Measurements from ENCODE around the gene SLIT1.

SLIT1 gene

DNA sequence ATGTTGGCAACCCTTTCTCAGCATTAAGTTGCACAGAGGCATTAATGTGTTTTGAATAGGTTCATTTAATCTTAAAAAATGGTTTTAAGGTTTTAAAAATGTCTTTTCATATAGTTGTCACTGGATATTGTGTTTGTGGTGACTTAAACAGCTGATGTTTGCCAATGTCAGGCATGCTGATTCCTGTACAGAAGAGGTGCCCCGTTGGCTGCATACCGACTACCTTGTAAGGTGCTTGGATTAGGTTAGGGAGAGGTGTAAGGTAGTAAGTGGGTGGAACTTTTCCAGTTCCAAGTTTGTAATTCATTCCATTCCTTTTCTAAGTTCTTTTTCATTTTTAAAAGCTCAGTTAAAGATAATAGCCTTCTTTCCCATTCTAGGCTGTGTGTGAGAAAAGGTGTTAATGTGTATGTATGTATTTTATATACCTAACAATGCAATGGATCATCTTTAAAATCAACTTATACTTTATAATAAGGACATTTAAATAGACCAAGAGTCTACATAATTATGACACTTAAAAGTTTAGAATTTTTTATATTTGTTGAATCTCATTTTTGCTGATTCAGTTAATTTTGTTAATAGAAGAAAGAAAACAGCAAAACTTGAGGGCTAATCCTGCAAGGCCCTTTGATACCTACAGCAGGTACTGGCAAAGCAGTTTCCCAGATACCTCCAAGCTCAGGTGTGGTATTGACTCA is 198.5 kb downstream of the SLIT1 start:
- Histone ChIP-seq H3K36me3 (ENCODE audit: control insufficient read depth in 1 of 2, insufficient read depth in 2 of 2, low read length in 2 of 2) (peaks cover 5% of the 10 kb centered on the region in 2 donors), H3K27ac (ENCODE audit: low read depth, low read length) (no peak overlapping the region), H3K4me3 (ENCODE audit: low read depth in 1 of 2, low read length in 2 of 2) (no peak overlapping the region), H3K9me3 (ENCODE audit: control insufficient read depth in 1 of 2, low read length in 2 of 2) (no peaks in the 10 kb centered on the region), H3K27me3 (ENCODE audit: control insufficient read depth in 1 of 2, insufficient read depth in 2 of 2, low read length in 2 of 2) (no peaks in the 10 kb centered on the region), H3K9ac (ENCODE audit: low read depth in 1 of 2, low read length in 2 of 2) (no peak overlapping the region), H3K4me1 (ENCODE audit: control insufficient read depth in 1 of 2, insufficient read depth in 2 of 2, low read length in 2 of 2) (peaks cover 2 to 4% of the 10 kb centered on the region in 2 donors)

DNA sequence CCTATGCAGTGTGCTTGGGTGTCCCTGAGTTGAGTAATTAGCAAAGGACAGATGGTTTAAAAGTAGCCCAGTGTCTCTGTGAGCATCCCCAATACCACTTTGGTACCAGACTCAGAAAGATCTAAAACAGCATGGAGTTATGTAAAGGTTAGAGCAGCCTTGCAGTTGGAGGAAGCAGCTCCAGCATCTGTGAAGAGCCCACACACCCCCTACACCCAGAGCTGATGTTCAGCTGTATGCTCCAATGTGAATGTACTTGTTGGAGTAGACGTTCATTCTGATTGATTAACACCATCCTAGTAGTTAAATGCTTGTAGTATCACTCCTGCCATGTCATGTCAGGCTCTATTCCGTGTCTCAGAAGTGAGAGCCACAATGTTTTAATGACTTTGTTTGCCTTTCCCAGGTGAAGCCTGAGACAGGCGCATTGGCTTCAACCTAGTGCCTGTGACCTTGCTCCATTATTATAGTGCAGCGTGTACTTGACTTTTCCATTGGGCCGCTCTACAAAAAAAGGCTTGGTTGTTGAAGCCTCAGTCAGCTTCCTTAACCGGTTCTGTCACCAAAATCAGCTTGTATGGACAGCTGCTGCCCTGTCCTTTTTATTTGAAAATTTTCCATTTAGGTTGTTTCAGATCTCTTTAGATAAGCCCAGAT is 199.4 kb downstream of the SLIT1 start:
- Histone ChIP-seq H3K36me3 (ENCODE audit: control insufficient read depth in 1 of 2, insufficient read depth in 2 of 2, low read length in 2 of 2) (peaks cover 14 to 15% of the 10 kb centered on the region in 2 donors), H3K9me3 (ENCODE audit: control insufficient read depth in 1 of 2, low read length in 2 of 2) (no peaks in the 10 kb centered on the region), H3K27me3 (ENCODE audit: control insufficient read depth in 1 of 2, insufficient read depth in 2 of 2, low read length in 2 of 2) (no peaks in the 10 kb centered on the region), H3K4me1 (ENCODE audit: control insufficient read depth in 1 of 2, insufficient read depth in 2 of 2, low read length in 2 of 2) (peaks cover 0 to 3% of the 10 kb centered on the region in 2 donors), H3K9ac (ENCODE audit: low read depth in 1 of 2, low read length in 2 of 2) (no peak overlapping the region), H3K27ac (ENCODE audit: low read depth, low read length) (no peak overlapping the region), H3K4me3 (ENCODE audit: low read depth in 1 of 2, low read length in 2 of 2) (no peak overlapping the region)

DNA sequence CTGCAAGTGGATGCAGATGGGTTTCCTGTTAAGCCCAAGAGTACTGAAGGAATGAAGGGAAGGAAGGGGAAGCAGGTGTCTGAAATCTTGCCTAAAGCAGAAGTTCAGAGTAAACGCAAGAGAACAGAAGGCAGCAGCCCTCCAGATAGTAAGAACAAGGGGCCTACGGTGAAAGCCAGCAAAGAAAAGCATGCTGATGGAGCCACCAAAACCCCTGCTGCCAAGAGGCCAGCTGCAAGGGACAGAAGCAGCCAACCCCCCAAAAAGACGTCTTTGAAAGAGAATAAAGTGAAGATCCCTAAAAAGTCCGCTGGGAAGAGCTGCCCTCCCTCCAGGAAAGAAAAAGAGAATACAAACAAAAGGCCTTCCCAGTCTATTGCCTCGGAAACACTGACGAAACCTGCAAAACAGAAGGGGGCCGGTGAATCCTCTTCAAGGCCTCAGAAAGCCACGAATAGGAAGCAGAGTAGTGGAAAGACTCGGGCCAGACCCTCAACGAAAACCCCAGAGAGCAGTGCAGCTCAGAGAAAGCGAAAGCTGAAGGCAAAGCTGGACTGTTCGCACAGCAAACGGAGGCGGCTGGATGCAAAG is 201.1 kb downstream of the SLIT1 start:
- H3K4me3 ChIP-seq (ENCODE audit: low read depth in 1 of 2, low read length in 2 of 2) = no peak overlapping the region
- H3K4me1 ChIP-seq (ENCODE audit: control insufficient read depth in 1 of 2, insufficient read depth in 2 of 2, low read length in 2 of 2) = peaks cover 0 to 3% of the 10 kb centered on the region in 2 donors
- peaks cover 17 to 22% of the 10 kb centered on the region in 2 donors for H3K36me3 ChIP-seq (ENCODE audit: control insufficient read depth in 1 of 2, insufficient read depth in 2 of 2, low read length in 2 of 2)
- no peaks in the 10 kb centered on the region for H3K27me3 ChIP-seq (ENCODE audit: control insufficient read depth in 1 of 2, insufficient read depth in 2 of 2, low read length in 2 of 2)
- H3K9me3 ChIP-seq (ENCODE audit: control insufficient read depth in 1 of 2, low read length in 2 of 2) = no peaks in the 10 kb centered on the region
- H3K27ac ChIP-seq (ENCODE audit: low read depth, low read length) = no peak overlapping the region
- H3K9ac ChIP-seq (ENCODE audit: low read depth in 1 of 2, low read length in 2 of 2) = no peak overlapping the region

DNA sequence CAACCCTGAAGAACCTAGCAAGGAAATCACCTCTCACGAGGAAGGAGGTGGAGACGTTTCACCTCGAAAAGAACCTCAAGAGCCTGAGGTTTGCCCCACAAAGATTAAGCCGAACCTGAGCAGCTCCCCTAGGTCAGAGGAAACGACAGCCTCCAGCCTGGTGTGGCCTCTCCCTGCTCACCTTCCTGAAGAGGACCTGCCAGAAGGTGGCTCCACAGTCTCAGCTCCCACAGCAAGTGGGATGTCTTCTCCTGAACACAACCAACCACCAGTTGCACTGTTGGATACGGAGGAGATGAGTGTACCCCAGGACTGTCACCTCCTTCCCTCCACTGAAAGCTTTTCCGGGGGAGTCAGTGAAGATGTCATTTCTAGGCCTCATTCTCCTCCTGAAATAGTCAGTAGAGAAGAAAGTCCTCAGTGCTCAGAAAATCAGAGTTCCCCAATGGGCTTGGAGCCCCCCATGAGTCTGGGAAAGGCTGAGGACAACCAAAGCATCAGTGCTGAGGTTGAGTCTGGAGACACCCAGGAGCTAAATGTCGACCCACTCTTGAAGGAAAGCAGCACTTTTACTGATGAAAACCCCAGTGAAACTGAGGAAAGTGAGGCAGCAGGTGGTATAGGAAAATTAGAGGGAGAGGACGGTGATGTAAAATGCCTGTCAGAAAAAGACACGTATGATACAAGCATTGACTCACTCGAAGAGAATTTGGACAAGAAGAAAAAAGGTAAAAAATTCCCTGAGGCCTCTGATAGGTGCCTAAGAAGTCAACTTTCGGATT is 203.4 kb downstream of the SLIT1 start:
- no peaks in the 10 kb centered on the region for H3K9me3 ChIP-seq (ENCODE audit: control insufficient read depth in 1 of 2, low read length in 2 of 2)
- no peak overlapping the region for H3K27ac ChIP-seq (ENCODE audit: low read depth, low read length)
- no peak overlapping the region for H3K9ac ChIP-seq (ENCODE audit: low read depth in 1 of 2, low read length in 2 of 2)

DNA sequence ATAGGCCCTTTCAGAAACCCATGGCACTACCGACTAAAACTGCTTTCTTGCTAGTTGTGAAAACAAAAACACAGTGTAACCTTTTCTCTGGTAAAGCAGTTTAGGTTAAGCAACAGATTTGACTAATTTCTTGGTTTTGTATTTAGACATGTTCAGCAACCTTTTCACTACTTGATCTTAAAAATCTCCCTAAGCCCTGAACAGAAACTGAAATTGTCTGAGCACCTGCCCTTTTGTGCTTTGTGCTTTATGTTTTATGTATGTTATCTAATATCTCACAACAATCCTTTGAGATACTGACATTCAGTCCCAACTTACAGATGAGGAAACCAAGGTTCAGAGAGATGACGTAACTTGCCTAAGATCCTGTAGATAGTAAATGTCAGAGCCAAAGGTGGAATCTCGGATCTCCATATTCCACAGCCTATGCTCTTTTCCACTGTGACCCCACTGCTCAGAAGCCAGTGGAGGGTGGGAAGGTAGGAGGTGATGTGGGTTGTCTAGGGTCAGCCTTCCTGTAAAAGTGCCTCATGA is 207.1 kb downstream of the SLIT1 start:
- no peak overlapping the region for H3K27ac ChIP-seq (ENCODE audit: low read depth, low read length)
- H3K9ac ChIP-seq (ENCODE audit: low read depth in 1 of 2, low read length in 2 of 2) = no peak overlapping the region
- no peaks in the 10 kb centered on the region for H3K9me3 ChIP-seq (ENCODE audit: control insufficient read depth in 1 of 2, low read length in 2 of 2)
- peaks cover 17 to 40% of the 10 kb centered on the region in 2 donors for H3K4me1 ChIP-seq (ENCODE audit: control insufficient read depth in 1 of 2, insufficient read depth in 2 of 2, low read length in 2 of 2)
- no peaks in the 10 kb centered on the region for H3K27me3 ChIP-seq (ENCODE audit: control insufficient read depth in 1 of 2, insufficient read depth in 2 of 2, low read length in 2 of 2)
- H3K4me3 ChIP-seq (ENCODE audit: low read depth in 1 of 2, low read length in 2 of 2) = no peak overlapping the region
- peaks cover 17 to 22% of the 10 kb centered on the region in 2 donors for H3K36me3 ChIP-seq (ENCODE audit: control insufficient read depth in 1 of 2, insufficient read depth in 2 of 2, low read length in 2 of 2)

More for the DNA sequence above, 203.4 kb downstream of the SLIT1 start:
- H3K27me3 ChIP-seq (ENCODE audit: control insufficient read depth in 1 of 2, insufficient read depth in 2 of 2, low read length in 2 of 2) = no peaks in the 10 kb centered on the region
- peaks cover 0 to 13% of the 10 kb centered on the region in 2 donors for H3K4me1 ChIP-seq (ENCODE audit: control insufficient read depth in 1 of 2, insufficient read depth in 2 of 2, low read length in 2 of 2)
- H3K4me3 ChIP-seq (ENCODE audit: low read depth in 1 of 2, low read length in 2 of 2) = no peak overlapping the region
- H3K36me3 ChIP-seq (ENCODE audit: control insufficient read depth in 1 of 2, insufficient read depth in 2 of 2, low read length in 2 of 2) = peaks cover 17 to 22% of the 10 kb centered on the region in 2 donors

DNA sequence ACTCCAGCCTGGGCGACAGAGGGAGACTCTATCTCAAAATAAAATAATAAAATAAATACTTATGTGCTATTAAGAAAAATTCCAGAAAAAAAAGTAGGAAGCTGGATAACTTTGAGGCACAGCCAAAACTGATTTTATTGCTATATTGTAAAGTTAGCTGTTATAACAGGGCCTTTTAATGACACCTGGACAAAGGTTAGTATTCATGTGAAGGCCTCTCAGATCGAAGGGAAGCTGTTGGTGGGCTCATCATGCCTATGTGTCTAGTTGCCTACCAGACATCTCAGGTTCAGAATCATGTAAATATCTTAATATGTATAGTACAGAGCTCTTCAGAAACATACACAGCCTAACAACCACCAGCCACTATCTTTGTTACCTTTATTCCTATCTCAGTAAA is 210.6 kb downstream of the SLIT1 start:
- no peak overlapping the region for H3K4me3 ChIP-seq (ENCODE audit: low read depth in 1 of 2, low read length in 2 of 2)
- H3K4me1 ChIP-seq (ENCODE audit: control insufficient read depth in 1 of 2, insufficient read depth in 2 of 2, low read length in 2 of 2) = peaks cover 39 to 62% of the 10 kb centered on the region in 2 donors
- no peak overlapping the region for H3K9ac ChIP-seq (ENCODE audit: low read depth in 1 of 2, low read length in 2 of 2)
- H3K27me3 ChIP-seq (ENCODE audit: control insufficient read depth in 1 of 2, insufficient read depth in 2 of 2, low read length in 2 of 2) = no peaks in the 10 kb centered on the region
- no peaks in the 10 kb centered on the region for H3K36me3 ChIP-seq (ENCODE audit: control insufficient read depth in 1 of 2, insufficient read depth in 2 of 2, low read length in 2 of 2)
- no peak overlapping the region for H3K27ac ChIP-seq (ENCODE audit: low read depth, low read length)
- no peaks in the 10 kb centered on the region for H3K9me3 ChIP-seq (ENCODE audit: control insufficient read depth in 1 of 2, low read length in 2 of 2)

DNA sequence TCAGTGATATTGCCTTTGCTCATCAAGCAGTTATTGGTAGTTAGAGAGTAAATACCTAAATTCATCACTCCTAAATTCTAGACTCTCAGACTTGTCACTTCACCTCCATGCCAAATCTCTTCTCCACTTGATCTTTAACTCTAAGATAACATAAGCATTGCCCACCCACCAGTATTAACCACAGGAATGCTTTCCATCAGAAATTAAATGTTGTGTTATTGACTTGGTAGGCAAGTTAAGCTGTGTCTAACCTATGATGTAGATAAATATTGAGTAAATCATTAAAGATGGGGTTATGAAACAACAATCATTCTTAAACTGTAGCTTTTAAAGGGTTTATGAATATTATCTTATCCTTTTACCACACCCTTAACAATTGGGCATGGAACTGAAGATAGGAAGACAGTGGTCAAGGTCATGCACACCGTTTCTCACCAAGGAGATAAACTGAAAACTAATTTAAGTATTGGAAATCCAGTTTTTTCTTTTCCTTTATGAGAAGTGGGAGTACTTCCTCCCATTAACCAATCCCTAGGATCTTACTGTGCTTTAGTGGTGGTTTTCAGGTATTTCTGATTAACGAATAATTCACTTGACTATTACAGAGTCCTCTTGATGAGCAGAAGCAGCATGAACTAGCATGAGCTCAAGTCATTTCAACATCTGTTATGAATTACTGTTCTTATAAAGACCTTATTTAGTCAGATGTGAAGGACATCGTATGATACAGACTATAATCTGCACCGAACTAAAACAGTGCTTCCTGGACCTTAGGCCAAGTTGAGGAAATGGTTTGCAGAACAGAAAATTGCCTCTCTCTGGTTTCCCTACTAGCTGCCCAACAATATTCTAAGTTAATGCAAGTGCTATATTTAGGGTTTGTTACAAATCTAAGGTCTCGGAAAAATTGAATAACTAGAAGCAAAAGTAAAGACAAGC is 211.7 kb downstream of the SLIT1 start:
- no peak overlapping the region for H3K4me3 ChIP-seq (ENCODE audit: low read depth in 1 of 2, low read length in 2 of 2)
- H3K36me3 ChIP-seq (ENCODE audit: control insufficient read depth in 1 of 2, insufficient read depth in 2 of 2, low read length in 2 of 2) = no peaks in the 10 kb centered on the region
- no peak overlapping the region for H3K9ac ChIP-seq (ENCODE audit: low read depth in 1 of 2, low read length in 2 of 2)
- peaks cover 39 to 62% of the 10 kb centered on the region in 2 donors for H3K4me1 ChIP-seq (ENCODE audit: control insufficient read depth in 1 of 2, insufficient read depth in 2 of 2, low read length in 2 of 2)
- no peaks in the 10 kb centered on the region for H3K9me3 ChIP-seq (ENCODE audit: control insufficient read depth in 1 of 2, low read length in 2 of 2)
- H3K27me3 ChIP-seq (ENCODE audit: control insufficient read depth in 1 of 2, insufficient read depth in 2 of 2, low read length in 2 of 2) = no peaks in the 10 kb centered on the region
- H3K27ac ChIP-seq (ENCODE audit: low read depth, low read length) = no peak overlapping the region

DNA sequence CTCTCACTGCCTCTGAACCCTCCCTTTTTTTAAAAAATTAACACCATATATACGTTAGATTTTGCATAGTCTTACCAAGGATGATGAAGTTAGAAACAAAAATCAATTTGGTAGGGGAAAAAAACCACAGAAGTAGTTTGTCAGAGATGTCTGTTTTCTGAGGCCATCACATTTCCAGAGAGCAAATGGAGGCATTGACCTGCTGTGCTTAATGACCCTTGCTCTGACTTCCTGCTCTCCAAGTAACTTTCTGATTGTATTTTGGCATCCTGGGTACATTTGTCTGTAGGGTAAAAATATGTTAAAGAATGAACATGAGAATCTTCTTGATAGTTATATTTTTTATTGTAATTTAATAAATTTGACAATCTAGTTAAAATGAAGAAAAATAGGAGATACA is 213.5 kb downstream of the SLIT1 start:
- H3K4me3 ChIP-seq (ENCODE audit: low read depth in 1 of 2, low read length in 2 of 2) = no peak overlapping the region
- no peaks in the 10 kb centered on the region for H3K9me3 ChIP-seq (ENCODE audit: control insufficient read depth in 1 of 2, low read length in 2 of 2)
- H3K27ac ChIP-seq (ENCODE audit: low read depth, low read length) = no peak overlapping the region
- H3K9ac ChIP-seq (ENCODE audit: low read depth in 1 of 2, low read length in 2 of 2) = no peak overlapping the region
- H3K4me1 ChIP-seq (ENCODE audit: control insufficient read depth in 1 of 2, insufficient read depth in 2 of 2, low read length in 2 of 2) = peaks cover 39 to 49% of the 10 kb centered on the region in 2 donors
- H3K27me3 ChIP-seq (ENCODE audit: control insufficient read depth in 1 of 2, insufficient read depth in 2 of 2, low read length in 2 of 2) = no peaks in the 10 kb centered on the region
- H3K36me3 ChIP-seq (ENCODE audit: control insufficient read depth in 1 of 2, insufficient read depth in 2 of 2, low read length in 2 of 2) = no peaks in the 10 kb centered on the region

DNA sequence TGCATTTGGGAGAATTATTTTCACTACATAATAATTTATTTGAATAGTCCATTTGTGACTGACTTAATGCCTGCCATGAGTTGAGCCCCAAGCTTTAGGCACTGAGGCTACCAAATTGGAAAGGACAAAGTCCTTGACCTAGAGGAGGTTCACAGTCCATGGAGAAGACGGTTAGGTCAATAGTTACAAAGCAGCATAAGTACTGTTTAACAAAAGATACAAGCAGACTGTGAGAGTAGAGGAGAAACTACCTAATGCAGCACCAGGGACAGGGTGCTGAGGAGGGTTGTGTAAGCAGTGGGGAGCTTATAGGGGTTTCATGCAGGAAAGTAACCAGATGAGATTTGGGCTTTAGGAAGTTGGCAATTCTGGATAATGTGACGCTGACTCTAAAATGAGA is 214.4 kb downstream of the SLIT1 start:
- Histone ChIP-seq H3K27me3 (ENCODE audit: control insufficient read depth in 1 of 2, insufficient read depth in 2 of 2, low read length in 2 of 2) (no peaks in the 10 kb centered on the region), H3K27ac (ENCODE audit: low read depth, low read length) (no peak overlapping the region), H3K9me3 (ENCODE audit: control insufficient read depth in 1 of 2, low read length in 2 of 2) (no peaks in the 10 kb centered on the region), H3K36me3 (ENCODE audit: control insufficient read depth in 1 of 2, insufficient read depth in 2 of 2, low read length in 2 of 2) (no peaks in the 10 kb centered on the region), H3K4me3 (ENCODE audit: low read depth in 1 of 2, low read length in 2 of 2) (no peak overlapping the region), H3K4me1 (ENCODE audit: control insufficient read depth in 1 of 2, insufficient read depth in 2 of 2, low read length in 2 of 2) (peaks cover 35 to 43% of the 10 kb centered on the region in 2 donors), H3K9ac (ENCODE audit: low read depth in 1 of 2, low read length in 2 of 2) (no peak overlapping the region)
